HG03571 (cell line): ENCODE data around the gene STX7.
A peak's percentile ranks its signal among the peaks of the same experiment; 100 is the strongest.

Experiments
- ATAC-seq: cut with Tn5 transposase; IDR thresholded peaks from one replicate; pipeline ENCODE4 v1.9.1; 2021; ENCODE audit not compliant: unreplicated experiment

STX7 gene

DNA sequence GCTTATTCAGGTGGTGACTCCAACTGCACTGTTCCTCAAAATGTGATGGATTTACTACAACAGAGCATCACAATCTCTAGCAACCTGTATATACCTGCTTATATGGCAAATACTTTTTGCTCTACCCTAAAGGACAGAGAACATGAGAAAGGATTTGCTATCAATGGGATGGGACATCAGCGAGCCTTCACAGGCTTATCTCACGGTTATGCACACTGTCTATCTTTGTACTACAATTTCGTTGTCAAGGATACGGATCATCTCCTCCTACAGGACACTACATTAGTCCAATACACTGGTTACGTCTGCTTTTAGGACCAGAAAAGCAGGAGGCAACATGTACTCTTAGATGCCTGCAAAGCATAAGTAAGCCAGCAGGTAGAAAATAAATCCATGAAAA lies 34.2 kb downstream of the STX7 start:
- ATAC-seq: no peak

DNA sequence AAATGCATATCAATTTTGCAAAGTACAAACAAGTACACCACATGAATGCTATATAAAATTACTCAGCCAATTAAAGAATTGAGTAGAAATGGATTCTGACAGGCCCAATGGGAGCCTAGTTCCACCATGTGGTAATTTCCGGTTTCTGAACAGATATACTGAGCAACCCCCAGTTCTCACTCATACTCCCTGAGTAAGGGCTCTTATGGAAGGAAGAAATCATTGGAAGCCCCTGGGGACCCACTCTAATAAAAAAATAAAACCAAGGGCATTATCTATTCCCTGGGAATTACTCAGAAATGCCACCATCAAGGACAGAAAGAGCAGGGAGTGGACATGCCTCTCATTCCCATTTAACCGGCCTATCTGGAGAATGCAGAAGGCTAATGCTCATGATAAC lies 34.6 kb downstream of the STX7 start:
- ATAC-seq: no peak

DNA sequence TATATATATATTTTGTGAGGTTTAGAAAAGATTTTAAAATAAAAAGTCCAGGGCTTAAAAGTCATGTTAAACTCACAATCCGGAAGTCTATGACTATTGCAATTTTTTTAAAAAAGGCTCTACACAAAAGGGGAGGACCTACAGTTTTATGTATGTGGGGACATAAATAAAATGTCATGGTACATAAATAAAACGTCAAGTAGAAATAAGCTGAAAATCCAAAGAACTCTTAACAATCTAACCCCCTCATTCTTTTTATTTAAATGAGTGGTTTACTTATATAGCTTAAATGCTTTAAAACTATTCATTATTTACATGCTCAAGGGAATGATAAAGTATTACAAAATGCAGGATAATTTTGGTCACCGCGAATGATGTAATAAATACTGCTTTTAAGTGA lies 36.2 kb downstream of the STX7 start:
- no peak for ATAC-seq

DNA sequence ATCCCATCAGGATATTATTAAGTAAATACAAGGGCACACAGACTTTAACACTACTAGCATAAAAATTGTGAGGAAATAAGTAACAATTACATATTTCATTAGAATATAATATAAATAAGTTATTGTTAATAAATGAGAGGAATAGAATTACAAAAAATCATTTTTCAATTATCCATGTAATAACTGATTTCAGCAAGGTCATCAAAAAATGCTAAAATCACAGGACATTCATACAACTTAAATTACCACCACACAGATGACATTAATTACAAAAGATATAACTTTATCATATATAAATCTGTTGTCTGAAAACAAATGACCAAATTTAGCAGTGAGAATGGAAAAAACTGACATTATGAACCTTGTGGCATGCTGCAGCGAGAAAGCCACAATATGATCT lies 37.0 kb downstream of the STX7 start:
- no peak for ATAC-seq

DNA sequence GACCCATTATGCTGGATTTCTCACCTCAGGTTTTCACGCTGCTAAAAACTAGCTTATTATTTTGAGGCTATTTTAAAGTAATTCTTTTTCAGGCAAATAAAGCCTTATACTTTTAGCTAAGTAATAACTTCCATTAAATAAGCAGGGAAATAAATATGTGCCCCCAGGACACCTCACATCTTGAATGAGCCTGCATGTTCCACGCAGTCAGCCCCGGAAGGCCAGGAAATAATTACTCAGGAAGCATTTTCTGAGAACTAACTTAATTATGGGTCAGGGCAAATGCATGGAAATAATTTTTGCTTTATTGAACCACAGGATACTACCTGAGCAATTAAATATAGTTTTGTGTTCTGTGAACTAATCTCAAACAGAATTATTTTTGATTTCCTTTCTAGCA lies 41.1 kb downstream of the STX7 start:
- ATAC-seq: no peak

DNA sequence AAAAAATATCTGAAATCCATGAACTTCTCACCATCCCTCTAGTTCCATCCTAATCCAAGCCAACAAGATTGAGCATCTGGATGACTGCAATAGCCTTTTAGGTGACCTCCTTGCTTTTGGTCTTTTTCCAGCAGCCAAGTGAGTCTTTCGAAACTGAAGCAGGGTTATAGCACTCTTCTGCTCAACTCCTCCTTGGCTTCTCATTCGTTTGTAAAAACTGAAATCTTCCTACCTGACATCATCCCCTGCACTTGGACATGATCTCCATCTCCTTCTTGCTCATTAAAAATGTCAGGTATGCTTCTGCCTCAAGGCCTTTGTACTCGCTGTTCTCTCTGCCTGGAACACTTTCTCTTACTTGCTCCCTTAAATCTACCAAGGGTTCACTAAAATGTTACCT lies 46.0 kb downstream of the STX7 start:
- no peak for ATAC-seq

DNA sequence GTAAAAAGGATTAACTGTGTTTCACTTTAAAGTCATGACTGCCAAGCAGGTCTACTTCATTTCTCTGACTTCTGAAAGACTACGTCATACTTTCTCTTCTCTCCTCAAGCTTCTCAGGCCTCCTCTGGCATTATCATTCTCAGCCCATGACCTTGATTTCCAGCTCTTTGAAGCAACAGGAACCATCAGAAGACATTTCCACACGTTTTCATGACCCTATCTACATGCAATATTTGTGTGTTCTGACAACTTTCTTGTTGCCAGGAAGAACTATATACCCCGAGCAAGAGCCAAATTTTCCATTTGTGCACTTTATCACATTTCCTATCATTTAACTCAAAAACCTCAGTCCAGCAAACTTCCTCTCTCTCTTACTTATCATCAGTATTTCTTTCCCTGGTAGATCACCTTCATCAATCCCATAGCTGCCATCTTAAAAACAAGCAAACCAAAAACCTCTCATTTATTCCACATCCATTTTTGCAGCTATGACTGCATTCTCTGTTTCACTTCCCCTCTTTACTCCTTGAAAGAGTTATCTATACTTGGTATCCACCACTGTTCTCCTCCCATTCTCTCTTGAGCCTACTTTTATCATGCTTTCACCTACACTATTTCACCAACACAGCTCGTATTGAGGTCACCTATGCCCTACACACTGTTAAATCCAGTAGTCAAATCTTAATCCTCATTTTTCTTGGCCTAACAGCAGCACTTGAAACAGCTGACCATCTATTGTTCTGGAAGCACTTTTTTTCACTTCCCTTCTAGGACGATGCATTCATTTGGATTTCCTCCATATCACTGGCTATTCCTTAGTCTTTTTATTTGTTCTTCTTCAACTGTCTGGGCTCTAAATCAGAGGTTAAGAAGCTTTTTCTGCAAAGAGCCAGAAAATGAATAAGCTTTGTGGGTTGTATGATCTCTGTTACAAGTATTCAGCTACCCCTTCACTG lies 47.1 kb downstream of the STX7 start:
- ATAC-seq: peak; percentile 60

DNA sequence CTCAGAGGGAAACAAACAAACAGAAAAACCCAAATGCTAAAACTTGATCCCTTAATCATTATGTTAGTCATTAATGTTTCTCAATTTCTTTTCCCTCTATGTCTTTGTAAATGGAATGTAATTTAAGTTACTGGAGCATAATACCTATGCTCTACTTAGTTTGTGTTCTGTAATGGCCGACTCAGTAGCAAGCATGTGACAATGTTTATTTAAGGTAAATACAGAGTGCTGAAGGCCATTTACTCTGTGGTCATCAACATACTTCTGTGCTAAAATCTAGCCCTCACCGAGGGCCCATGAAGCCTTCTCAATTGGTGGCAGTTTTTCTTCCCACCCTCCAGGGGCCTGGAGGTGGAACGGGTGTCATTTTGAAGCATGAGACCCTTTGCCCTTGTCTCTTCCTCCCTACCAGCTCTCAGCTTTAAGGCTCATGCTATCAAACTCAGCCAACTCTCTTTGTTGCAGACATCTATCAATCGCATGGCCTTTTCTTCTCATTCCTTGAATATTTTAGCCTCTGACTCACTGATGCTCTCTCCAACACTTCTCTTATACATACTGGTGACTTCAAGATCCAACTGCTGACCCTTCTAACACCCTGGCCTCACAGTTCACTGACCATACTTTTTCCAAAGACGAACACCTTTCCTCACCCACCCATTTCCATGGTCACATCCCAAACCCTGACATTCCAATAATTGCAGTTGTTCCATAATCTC lies 48.2 kb downstream of the STX7 start:
- no peak for ATAC-seq

DNA sequence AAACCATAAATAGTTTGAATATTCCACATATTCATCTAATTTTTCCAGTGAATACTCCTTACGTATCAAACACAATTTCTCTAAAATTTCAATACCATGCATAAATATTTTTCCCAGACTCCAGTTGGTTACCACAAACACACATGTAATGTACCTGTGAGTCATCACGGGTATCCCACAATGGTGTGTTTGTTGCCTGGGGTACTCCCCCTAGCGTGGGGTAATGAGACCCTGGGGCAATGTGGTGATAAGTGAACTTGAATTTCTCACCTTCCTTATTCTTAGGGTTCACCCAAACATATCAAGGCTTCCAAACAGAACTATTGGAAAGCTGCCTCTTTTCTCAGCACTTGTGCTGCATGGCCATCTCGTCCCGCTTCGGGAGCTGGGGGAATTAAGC lies 51.0 kb downstream of the STX7 start:
- no peak for ATAC-seq

DNA sequence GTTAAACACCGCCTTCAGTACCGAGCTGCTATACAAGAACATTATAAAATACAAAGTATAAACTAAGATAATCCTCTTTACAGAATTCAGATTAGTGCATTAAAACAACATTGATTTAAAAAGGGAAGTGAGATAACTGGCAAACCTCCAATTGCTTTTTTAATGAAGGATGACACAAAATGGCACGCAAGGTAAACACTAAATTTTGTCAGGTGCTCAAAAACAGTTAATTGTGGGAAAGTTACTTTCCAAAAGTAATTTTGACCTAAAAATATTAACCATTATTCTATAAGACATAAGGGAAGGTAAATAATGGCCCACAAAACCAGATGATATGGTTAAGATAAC lies 53.3 kb downstream of the STX7 start:
- ATAC-seq: no peak

DNA sequence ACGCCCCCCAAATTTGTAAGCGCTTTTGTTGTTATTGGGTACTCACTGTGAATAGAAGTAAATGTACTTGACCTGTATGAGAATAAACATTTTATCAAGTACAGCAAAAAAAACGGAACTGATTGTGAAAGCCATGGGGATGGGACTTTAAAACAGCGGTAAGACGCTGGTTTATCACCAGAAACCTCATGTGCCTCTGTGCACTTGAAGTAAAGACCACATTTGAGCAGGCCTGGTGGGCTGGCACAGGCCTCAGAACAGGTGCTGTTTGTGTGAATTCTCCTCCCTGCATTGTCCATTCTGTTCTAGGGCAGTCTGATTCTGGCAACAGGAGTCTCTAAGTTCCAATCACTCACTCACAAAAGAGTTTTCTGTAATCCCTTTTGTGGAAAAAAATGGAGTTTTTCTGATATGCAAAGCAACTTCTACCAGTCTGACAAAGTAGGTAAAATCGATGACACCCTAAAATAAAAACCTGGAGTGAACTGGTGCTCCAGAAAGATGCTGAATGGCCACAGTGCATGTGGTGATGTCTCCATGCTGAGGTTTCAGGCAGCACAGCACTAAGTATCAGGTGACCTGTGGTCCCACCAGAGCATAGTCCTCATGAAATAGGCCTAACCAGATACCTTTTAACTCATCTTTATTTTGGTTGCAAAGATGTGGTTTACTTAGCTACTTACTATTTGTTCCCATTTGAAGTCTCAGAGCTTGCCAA lies 53.9 kb downstream of the STX7 start:
- ATAC-seq: no peak

DNA sequence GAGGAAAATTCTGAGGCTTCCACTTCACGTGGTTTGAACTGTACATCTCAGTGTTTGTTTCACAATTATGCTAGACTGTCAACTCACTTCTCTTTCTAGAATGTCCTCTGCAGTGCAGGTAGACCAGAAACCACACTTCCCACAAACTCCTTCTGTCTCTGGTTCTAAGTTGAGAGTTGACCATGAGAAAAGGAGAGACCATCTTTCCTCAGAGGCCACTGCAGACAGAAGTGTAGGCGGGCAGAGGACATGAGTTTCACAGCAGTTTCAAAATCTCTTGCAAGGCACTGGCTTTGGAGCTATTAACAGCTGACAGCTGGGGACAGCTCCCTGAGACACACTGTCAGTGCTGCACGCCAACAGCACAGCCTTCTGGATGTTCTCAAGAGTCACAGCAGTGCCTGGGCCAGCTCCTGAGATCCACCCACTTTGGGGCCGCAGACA lies 56.2 kb downstream of the STX7 start:
- peak; percentile 91 for ATAC-seq

DNA sequence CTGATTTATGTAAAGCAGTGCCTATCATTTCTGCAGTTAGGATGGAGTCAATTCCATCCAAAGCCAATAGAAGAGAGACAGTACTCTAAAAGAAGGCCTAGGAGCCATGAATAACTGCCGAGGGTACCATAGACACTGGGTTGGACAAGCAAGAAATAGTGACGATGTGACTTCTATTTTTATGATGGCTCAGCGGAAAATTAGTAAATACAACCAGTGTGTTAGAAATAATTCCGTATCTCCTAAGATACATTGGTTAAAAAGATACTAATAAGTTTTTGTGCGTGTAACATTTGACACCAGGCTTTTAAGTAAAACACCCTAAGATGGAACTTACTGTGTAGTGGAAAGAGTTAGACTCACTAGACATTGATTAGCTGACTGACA lies 66.1 kb downstream of the STX7 start:
- no peak for ATAC-seq

DNA sequence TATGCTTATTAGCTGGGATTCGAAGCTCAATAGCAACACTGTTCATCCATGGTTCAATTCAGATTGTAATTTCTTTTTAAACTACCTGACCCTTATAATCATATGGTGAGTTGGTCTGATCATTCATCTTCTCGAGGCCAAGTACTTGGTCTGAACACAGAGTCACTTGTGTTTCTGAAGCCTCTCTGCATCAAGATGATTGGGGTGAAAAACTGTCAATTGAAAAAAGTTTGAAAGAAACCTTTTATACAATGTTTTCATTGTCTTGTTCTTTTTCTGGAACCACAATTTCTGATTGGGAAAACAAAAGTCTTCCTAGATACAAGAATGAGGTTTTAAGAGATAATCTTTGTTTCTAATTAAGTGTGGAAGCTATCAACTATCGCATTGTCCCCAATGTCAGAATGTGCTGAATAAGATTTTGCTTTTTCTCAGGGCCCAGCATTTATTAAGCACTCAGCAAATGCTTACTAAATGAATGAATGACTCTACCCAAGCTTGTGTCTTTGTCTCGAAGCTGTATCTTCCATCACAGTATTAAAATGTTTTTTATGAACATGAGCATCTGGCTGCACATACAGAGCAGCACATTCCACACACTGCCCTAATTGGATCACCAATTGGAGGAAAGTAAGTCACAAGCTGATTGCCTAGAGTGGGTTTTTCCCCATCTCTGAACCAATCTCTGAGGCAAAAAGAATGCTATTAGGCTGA lies 66.6 kb downstream of the STX7 start:
- no peak for ATAC-seq

DNA sequence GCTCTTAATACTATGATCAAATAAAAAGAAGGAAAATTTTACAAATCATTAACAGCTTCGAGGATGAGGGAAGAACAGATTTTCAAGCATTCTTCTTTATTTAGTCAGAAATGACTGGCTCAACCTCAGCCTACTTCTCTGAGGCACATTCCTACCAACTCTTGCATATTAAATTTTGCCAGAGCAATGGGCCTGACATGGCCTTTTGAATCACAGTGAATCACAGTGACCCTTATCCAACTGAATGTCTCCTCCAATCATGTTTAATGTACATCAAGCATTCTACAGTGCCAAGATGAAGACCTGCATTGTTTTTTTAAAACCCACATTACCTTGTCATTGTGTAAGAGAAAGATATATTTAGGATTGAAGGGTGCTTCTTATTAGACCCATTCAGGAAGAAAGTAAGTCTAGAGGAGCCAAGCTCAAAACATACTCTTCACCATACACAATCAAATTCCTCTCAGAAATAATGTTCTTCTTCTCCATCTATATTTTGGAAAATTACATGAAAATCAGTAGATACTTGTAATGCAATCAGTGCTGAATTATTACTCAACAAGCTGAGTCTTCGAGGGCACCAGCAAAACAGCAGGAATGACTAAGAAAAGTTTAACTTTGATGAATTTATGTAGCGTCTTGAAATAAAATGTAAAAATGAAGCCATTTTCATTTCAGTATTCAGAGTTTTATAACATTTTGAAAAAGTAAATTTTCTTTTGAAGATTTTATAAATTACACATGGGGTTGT lies 67.5 kb downstream of the STX7 start:
- ATAC-seq: no peak

DNA sequence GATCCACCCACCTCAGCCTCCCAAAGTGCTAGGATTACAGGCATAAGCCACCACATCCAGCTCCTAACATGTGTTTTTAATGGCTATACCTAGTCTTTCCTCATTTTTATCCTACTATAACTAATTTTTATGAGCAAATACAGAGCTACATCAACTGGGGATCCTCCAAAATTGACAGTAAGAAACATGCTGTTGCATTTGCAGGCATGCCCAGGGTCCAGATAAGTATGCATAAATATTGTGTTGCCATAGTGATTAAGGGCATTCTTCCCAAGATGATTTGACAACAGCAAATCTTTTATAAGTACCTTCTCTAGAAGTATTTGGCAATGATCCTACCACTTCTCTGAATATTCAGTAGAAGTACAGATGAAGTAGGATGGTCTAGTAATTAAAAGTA lies 69.7 kb downstream of the STX7 start:
- no peak for ATAC-seq

DNA sequence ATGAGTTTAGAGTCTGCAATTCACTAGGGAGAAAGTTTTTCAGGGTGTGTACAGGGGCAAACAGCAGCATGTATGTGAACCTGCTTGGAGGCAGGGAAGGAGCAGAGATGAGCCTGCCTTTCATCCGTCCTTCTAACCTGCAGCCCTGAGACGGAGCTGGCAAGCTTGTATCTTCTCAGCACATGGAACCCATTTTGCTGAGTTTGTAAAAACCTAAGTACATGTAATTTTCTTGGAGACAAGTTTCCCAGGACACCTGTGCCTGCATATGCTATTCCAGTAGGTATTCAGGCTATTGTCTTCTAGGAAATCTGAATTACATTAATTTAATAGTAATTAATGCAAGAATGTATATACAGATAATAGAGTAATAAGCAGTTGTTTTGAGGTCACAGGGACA lies 82.8 kb downstream of the STX7 start:
- no peak for ATAC-seq

DNA sequence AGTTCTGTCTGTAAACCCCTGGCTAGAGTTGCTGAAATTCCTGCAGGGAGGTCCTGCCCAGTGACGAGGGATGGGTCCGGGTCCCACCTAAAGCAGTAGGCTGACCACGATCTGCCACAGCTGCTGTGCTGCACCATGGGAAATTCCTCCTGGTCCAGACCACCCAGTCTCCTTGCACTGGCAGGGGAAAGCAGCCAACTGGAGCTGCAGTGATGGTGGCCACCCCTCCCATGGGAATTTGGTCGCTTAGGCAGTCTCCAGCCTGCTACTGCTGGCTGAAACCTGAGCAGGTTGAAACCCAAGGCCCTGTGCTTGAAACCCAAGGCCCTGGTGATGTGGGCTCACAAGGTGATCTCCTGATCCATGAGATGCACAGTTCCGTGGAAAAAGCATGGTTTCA lies 87.7 kb downstream of the STX7 start:
- no peak for ATAC-seq

DNA sequence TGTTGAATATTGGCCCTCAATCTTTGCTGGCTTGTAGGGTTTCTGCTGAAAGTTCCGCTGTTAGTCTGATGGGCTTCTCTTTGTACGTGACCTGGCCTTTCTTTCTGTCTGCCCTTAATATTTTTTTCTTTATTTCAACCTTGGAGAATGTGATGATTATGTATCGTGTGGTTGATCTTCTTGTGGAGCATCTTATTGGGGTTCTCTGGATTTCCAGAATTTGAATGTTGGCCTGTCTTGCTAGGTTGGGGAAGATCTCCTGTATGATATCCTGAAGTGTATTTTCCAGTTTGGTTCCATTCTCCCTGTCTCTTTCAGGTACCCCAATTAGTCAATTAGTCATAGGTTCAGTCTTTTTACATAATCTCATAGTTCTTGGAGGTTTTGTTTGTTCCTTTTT lies 89.1 kb downstream of the STX7 start:
- ATAC-seq: no peak

DNA sequence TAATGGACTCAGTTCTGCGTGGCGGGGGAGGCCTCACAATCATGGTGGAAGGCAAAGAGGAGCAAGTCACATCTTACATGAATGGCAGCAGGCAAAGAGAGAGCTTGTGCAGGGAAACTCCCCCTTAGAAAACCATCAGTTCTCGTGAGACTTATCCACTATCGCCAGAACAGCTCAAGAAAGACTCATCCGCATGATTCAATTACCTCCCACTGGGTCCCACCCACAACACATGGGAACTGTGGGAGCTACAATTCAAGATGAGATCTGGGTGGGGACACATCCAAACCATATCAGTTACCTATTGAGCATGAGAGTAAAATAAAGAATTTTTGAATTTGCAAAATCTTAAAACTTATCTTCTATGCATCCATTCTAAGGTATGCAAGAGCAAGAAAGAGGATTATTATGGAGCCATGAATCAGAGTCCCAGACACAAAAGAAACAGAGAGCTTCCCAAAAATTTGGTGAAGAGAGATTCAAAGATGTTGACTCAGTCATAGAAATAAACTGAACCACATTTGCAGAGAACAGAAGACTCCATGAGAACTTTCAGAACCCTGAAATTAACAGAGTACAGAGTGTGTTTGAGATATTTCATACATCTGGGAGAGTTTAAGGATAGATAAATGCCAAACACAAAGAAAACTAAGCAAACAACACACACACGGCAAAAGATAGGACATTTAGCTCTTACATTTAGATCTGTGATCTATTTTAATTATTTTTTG lies 94.5 kb downstream of the STX7 start:
- ATAC-seq: no peak
